LNCaP clone FGC (cell line): ENCODE data around the gene DDX25.
"Not testable (repeated sequence)": the region's sequence is repeated elsewhere in the genome, so short reads cannot be mapped to it uniquely, and the experiment has no call there.

Experiments used
- DNase-seq: peaks from one replicate; pipeline ENCODE4 v3.0.0-alpha.2; 2011; ENCODE audit warnings: low read depth
- H3K4me3 ChIP-seq: 2 replicates; pipeline ENCODE4 v1.5.1; 2011; ENCODE audit warnings: mild to moderate bottlenecking, low read depth, low read length, control low read depth
- TF ChIP-seq, protein P1 (sequence below): IDR thresholded peaks from 2 replicates; pipeline ENCODE4 v1.5.1; 2012; ENCODE audit warnings: mild to moderate bottlenecking; ENCODE audit not compliant: control insufficient read depth, insufficient read depth; ENCODE audit errors: extremely low read depth

Gene DDX25

DNA sequence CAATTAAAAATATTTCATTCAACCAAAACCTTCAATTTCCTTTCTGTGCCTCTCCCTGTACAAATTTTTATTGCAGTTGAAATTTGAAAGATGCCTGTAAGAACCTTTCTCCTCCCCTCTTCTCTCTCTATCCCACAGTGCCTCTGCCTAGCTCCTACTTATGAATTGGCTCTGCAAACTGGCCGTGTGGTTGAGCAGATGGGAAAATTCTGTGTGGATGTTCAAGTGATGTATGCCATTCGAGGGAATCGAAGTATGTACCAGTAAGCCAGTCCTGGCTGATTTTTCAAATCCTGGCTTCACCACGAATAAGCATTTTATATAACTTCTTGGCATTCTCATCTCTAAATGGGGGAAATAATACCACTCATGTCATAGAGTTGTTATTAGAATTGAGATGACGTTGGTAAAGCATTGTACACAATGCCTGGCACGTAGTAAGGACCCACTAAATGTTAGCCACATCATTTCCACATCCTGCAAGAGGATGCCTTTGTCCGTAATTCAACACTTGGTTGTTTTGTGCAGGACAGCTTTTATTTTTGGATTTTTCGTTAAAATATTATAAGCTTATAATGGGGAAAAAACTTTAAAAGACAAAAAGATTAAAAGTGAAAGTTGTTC lies 6.0 kb downstream of the DDX25 start:
- no peak for DNase-seq
- H3K4me3 ChIP-seq = no peak overlapping the region
- TF ChIP-seq, protein P1, sequence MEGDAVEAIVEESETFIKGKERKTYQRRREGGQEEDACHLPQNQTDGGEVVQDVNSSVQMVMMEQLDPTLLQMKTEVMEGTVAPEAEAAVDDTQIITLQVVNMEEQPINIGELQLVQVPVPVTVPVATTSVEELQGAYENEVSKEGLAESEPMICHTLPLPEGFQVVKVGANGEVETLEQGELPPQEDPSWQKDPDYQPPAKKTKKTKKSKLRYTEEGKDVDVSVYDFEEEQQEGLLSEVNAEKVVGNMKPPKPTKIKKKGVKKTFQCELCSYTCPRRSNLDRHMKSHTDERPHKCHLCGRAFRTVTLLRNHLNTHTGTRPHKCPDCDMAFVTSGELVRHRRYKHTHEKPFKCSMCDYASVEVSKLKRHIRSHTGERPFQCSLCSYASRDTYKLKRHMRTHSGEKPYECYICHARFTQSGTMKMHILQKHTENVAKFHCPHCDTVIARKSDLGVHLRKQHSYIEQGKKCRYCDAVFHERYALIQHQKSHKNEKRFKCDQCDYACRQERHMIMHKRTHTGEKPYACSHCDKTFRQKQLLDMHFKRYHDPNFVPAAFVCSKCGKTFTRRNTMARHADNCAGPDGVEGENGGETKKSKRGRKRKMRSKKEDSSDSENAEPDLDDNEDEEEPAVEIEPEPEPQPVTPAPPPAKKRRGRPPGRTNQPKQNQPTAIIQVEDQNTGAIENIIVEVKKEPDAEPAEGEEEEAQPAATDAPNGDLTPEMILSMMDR = no peak

DNA sequence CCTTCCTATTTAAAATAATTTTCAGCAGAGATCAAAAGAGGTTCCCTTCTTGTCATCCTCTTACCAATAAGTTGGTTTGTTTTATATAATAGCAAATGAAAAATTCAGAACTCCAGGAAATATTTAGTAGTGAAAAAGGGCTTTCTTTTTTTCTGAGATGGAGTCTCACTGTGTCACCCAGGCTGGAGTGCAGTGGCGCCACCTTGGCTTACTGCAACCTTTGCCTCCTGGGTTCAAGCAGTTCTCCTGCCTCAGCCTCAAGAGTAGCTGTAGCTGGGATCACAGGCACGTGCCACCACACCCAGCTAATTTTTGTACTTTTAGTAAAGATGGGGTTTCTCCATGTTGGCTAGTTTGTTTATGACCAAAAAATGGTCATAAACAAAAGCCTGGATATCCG lies 10.3 kb downstream of the DDX25 start:
- not testable (repeated sequence) for H3K4me3 ChIP-seq, DNase-seq

DNA sequence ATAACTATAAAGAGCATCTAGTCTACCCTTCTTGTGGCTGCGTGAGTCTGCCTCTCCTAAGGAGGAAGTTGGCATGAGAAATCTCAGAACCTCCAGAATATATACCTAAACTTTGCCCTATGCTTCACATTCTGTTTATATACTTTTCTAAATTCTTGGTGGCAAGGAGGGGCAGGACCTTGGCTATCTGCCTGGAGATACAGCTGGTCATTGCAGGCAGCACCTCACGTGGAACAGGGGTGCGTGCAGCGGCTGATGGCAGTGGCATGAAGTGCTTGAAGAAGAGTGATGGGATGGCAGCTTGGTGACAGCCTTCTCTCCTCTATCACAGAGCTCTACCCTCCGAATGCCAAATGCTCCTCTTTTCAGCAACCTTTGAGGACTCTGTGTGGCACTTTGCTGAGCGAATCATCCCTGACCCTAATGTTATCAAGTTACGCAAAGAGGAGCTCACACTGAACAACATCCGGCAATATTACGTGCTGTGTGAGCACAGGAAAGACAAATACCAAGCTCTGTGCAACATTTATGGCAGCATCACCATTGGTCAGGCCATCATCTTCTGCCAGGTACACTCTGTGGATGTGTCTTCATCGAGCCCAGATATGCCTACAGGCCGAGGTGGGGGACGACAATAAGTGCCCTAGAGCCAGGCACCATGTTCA lies 12.5 kb downstream of the DDX25 start:
- no peak for DNase-seq

DNA sequence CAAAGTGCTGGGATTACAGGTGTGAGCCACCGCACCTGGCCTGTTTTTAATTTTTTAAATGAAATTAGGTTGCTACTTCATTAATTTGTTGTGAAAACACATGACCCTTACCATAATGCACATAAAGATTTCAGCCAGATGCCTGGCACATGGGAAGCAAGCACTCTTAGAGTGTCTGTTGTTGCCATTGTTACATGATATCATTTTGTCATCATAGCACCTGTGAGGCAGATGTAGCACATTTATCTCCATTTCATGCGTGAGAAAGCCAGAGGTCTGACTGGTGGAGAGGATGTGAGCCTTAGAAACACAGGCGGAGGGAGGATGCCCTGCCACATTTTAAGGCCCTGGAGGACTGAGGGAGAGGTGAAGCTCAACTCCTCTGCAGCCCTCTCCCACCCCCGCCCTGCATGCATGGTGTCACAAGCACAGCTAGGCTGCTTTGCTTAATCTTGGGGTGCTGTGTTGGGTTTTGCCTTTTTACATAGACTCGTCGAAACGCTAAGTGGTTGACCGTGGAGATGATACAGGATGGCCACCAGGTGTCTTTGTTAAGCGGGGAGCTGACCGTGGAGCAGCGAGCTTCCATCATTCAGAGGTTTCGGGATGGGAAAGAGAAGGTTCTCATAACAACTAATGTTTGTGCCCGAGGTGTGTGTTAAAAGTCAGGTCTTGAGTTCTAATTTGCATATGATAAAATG lies 14.0 kb downstream of the DDX25 start:
- H3K4me3 ChIP-seq = no peak overlapping the region
- no peak for DNase-seq
- TF ChIP-seq, protein P1 = no peak

More for the DNA sequence above, 12.5 kb downstream of the DDX25 start:
- H3K4me3 ChIP-seq = no peak overlapping the region
- TF ChIP-seq, protein P1 = no peak

DNA sequence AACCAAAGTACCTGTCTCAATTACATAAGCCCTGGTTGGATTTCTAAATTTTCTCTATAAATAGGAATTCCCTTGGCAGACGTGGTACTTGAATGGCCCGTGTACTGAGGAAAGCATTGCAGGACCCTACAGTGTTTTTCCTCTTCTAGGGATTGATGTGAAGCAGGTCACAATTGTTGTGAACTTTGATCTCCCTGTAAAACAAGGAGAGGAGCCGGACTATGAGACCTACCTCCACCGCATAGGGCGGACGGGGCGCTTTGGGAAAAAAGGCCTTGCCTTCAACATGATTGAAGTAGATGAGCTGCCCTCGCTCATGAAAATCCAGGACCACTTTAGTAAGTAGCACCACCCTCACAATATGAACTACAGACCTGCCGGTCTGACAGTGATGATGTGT lies 16.7 kb downstream of the DDX25 start:
- no peak for DNase-seq
- TF ChIP-seq, protein P1 = no peak
- H3K4me3 ChIP-seq = no peak overlapping the region

DNA sequence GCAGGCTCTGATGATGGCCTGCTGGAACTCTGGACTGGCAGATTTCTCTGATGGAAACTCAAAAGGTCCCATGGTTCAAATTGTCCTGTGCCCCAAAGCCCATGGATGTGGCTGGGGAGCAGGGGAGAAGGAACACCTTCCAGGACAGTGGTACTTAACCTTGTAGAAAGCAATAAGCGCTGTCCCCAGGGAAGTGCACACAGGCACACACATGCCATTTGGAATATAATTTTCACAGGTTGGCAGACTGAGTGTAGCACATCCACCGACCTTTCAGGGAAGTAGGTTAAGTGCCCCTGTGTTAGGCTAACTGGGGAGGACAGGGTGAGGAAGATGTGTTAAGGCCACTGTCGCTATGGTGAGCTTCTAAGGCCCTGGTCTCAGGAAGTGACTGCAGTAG lies 17.8 kb downstream of the DDX25 start:
- no peak overlapping the region for H3K4me3 ChIP-seq
- TF ChIP-seq, protein P1 = no peak
- DNase-seq = no peak

DNA sequence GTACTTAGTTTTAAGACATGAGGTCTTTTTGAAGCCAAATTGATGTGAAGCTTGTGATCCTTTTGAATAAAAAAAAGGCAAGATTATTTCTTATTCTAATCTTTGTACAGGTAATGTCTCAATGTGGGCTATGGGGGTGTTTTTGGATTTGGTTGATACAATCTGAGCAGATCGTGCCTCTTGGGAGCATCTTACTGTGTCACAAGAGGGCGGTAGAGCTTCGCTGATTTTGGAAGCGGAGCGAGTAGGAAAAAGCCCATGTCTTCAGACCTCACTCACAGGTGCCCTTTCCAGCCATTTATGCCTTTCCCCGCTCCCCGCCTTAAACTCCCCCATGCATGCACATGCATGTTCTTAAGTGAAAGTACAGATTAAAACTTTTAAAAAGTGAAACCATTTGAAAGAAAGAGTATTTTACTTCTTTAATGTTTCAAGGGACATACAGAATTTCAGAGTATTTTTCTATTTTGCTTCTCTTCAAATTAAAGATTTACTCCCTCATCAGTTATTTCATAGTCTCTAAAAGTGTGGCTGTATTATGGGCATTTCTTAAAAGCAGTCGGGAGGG lies 18.8 kb downstream of the DDX25 start:
- TF ChIP-seq, protein P1 = peak; percentile 91

More for the DNA sequence above, 18.8 kb downstream of the DDX25 start:
- no peak overlapping the region for H3K4me3 ChIP-seq
- DNase-seq = peak; percentile 47
